Stimulated activated CD4-positive, alpha-beta T cell treated with anti-CD3 and anti-CD28 coated beads, Interleukin-4, amount 100 ng/mL, for 48 hours (primary cell): ENCODE data around the gene PXDN.
"Not testable (repeated sequence)": the region's sequence is repeated elsewhere in the genome, so short reads cannot be mapped to it uniquely, and the experiment has no call there.

Experiments used
- DNase-seq, 2 donors: peaks; one replicate each; pipeline ENCODE4 v3.0.0-alpha.2; 2020; ENCODE audit warnings: low read depth in 2 of 2

The PXDN gene, protein sequence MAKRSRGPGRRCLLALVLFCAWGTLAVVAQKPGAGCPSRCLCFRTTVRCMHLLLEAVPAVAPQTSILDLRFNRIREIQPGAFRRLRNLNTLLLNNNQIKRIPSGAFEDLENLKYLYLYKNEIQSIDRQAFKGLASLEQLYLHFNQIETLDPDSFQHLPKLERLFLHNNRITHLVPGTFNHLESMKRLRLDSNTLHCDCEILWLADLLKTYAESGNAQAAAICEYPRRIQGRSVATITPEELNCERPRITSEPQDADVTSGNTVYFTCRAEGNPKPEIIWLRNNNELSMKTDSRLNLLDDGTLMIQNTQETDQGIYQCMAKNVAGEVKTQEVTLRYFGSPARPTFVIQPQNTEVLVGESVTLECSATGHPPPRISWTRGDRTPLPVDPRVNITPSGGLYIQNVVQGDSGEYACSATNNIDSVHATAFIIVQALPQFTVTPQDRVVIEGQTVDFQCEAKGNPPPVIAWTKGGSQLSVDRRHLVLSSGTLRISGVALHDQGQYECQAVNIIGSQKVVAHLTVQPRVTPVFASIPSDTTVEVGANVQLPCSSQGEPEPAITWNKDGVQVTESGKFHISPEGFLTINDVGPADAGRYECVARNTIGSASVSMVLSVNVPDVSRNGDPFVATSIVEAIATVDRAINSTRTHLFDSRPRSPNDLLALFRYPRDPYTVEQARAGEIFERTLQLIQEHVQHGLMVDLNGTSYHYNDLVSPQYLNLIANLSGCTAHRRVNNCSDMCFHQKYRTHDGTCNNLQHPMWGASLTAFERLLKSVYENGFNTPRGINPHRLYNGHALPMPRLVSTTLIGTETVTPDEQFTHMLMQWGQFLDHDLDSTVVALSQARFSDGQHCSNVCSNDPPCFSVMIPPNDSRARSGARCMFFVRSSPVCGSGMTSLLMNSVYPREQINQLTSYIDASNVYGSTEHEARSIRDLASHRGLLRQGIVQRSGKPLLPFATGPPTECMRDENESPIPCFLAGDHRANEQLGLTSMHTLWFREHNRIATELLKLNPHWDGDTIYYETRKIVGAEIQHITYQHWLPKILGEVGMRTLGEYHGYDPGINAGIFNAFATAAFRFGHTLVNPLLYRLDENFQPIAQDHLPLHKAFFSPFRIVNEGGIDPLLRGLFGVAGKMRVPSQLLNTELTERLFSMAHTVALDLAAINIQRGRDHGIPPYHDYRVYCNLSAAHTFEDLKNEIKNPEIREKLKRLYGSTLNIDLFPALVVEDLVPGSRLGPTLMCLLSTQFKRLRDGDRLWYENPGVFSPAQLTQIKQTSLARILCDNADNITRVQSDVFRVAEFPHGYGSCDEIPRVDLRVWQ (N-terminal part only)

DNA sequence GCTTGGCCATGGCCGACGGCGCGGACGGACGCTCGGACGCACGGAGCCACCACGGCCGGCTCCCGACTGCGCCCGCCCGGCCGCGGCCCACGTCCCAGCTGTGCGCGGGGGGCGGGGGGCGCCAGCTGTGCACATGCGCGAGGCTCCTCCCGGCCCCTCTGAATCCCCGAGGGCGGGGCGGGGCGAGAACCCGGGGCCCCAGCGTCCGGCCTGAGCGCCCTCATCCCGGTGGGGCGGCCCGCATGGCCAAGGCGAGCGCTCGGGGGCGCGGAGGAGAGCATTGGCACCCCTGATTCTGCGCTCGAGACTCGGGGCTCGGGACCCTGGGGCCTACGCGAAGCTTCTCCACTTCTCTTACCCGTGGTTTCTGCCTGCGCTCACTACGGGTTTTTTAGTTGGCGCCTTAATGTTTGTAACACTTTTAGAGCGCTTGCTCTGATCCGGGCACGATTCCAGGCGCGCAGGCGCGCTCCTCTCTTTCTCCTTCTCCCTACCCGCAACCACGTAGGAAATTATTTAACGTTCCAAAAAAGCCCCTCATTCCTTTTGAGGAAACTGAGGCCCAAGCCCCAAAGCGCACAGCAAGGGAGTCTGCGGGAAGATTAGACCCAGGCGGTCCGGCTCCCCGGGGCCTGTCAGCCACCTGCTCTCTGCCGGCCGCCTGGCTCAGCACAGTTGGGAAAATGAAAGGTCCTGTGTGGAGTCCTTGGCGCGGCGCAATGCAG is at the start of gene PXDN:
PXDN (minus strand) TSS at position 70 of the 725 bp plus-strand sequence; CDS start at position 10, 60 bp downstream.
- DNase-seq: no peak

DNA sequence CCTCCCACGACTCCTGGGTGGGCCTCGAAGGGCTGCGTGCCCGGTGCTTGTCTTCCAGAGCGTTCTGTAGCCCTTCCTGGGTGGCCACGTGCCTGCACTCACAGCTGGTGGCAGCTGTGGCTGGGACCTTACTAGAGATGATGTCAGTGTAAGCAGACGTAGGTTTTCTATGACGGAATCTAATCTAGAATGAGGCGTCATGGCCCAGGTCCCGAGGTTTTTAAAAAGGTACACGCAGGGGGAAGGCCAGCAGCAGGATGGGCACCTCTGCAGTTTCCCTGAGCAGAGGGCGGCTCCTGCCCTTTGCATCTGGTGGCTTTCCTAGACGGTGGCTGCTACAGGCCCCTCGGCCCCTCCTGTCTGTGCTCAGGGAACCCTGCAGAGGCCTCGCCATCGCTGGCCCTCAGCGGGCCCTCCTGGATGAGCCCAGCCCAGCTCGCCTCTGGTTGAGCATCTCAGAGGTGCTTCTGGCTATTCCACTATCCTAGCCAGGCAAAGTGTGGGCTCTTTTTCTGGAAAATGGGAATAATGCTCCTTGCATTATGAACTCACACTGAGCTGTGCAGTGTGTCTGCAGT is 49.6 kb upstream of the PXDN start:
- no peak for DNase-seq

GRCh38 chr2:1793001-1793867 is 48.9 kb upstream of the PXDN start:
- no peak for DNase-seq

GRCh38 chr2:1791685-1792435 is 47.5 kb upstream of the PXDN start:
- no peak for DNase-seq

DNA sequence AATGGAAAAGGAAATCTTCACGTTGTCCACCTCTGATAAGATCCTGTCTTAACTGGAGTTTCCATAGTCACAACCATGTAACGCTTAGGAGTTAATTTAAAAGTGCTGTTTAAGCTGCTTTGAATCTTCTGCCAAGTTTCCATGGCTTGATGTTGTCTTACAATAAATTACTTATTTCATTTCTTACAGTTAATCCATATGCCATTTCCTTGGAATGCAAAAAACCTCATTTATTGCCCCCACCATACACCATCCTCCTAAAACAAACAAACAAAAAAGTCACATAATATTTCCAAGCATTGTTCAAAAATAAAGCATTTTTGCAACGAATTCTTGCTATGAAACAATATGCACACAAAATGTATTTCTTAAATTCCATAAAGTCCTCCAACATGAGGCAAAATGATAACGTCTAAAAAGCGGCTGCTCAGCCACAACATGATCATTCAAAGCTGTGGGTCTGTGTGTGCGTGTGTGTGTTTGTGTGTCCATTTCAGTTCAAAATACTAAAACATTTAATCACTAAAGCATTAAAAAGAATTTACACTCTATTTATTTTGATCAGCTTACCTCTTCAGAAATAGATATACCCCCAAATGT is 46.8 kb upstream of the PXDN start:
- DNase-seq: no peak

GRCh38 chr2:1790473-1790872 is 46.2 kb upstream of the PXDN start:
- DNase-seq: no peak

DNA sequence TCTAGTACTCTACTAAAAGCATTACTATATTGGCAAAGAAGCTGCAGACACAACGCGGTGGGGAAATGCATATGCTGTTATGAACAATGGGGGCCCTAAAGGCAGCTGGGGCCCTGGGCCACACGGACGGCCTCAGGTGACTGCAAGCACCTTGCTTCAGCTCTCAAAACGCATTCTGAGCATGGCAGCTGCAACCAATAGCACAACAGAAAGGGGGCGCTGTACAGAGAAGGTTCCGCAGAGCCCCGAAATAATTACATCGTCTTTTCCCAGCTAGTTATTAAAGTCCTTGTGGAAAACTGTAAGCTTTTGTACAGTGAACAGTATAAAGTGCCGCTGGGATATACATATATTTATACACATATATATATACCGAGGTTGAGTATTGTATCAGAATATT is 45.3 kb upstream of the PXDN start:
- no peak for DNase-seq

- no peak for DNase-seq
Measured at GRCh38 chr2:1788478-1788959, 44.2 kb upstream of the PXDN start.

DNA sequence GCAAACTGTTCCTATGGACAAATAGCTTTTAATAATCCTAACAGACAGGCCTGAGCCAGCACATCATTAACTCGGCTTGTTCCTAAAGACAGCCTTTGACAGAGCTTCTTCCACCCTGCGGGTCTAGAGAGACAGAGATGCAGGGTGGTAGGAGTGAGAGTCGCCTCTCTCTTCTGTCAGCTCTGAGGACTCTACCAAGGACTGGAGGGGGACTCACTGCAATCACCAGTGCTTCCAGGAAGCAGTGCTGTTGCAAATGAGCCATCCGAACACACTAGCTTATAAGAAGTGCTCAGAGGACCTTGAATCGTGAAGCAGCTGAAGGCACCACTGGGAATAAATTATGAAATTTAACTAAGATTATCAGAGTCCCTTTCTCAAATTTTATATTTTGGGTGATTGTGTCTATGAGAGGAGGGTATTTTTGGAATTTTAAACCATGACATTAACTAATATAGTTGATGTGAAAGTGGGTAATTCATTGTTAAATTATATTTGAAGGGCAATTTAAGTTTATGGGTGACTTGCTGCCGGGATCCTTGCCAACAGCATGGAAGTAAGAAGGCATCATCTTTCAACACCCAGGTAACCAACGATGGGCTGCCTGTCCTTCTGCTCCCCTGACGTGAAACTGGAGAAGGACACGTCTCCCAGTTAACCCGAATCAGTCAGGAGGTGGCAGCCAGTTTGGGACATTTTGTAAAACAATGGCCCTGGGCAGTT is 43.6 kb upstream of the PXDN start:
- no peak for DNase-seq

GRCh38 chr2:1784986-1785617 is 40.8 kb upstream of the PXDN start:
- DNase-seq: no peak

DNA sequence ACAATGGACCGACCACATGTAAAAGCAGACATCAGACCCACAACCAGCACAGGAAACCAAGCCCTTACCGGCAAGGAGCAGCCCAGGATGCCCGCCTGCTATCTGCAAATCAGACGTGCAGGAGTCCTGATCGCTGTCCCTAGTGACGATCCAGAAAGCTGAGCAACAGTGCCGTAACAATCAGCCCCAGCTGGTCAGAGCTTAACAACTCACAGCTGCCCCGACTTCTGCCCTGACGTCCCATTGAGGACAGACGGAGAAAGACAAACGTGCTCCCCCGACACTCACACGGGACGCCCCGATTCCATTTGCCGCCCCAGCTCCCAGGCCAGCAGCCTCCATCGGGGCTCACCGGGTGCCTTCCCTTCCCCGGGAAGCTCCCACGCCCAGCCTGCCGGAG is 39.8 kb upstream of the PXDN start:
- no peak for DNase-seq

- no peak for DNase-seq
Measured at GRCh38 chr2:1782514-1782913, 38.2 kb upstream of the PXDN start.

- DNase-seq: no peak
Measured at GRCh38 chr2:1781291-1782080, 37.2 kb upstream of the PXDN start.

DNA sequence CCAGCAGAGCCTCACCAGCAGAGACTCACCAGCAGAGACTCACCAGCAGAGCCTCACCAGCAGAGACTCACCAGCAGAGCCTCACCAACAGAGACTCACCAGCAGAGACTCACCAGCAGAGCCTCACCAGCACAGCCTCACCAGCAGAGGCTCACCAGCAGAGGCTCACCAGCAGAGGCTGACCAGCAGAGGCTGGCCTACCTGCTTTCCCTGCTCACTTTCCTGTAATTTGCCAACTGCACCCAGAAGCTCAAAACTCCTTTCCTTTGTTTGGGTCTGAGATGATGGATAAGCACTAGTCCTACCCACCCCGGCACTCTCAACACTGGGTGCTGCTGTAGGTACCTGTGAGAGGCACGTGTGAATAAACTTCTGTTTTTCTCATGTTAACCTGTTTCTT is 36.4 kb upstream of the PXDN start:
- DNase-seq: no peak

DNA sequence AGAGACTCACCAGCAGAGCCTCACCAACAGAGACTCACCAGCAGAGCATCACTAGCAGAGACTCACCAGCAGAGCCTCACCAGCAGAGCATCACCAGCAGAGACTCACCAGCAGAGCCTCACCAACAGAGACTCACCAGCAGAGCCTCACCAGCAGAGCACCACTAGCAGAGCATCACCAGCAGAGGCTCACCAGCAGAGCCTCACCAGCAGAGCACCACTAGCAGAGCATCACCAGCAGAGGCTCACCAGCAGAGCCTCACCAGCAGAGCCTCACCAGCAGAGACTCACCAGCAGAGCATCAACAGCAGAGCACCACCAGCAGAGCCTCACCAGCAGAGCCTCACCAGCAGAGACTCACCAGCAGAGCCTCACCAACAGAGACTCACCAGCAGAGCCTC is 35.7 kb upstream of the PXDN start:
- not testable (repeated sequence) for DNase-seq

GRCh38 chr2:1778566-1778965 is 34.3 kb upstream of the PXDN start:
- DNase-seq: no peak

GRCh38 chr2:1777781-1778180 is 33.5 kb upstream of the PXDN start:
- DNase-seq: no peak
